HepG2 (cell line): ENCODE results near the gene NAP1L4. TPM values are rescaled to one million over a fixed set of nuclear protein-coding genes. Genes with fewer than 3 reads are reported as not detected.

Experiments
- ATAC-seq: fragments of 200-7000 bp; cut with Tn5 transposase; 3 replicates; pipeline ENCODE4 v1.9.1; 2020; ENCODE audit warnings: mild to moderate bottlenecking, moderate library complexity
- BruUV-seq: library from RNA; stranded (reverse); fragments of 400-500 nt; replicated peaks from 2 replicates; lab custom pipeline; 2021; lab: Mats Ljungman, UMichigan
- CTCF ChIA-PET: fragments of 300-600 bp; formaldehyde crosslinking; extraction: SDS; loops from one replicate; lab custom pipeline; 2021; ENCODE audit warnings: low total read pairs, inconsistent platforms, low intra/inter-chr PET ratio; lab: Yijun Ruan, JAX
- POLR2A ChIA-PET: fragments of 350-600 bp; sonication (Branson Sonifier 250); formaldehyde crosslinking; loops from one replicate; lab custom pipeline; 2020; ENCODE audit warnings: antibody characterized with exemption, inconsistent platforms; lab: Yijun Ruan, JAX
- DNase-seq: peaks from one replicate; pipeline ENCODE4 v3.0.0-alpha.2; 2015; ENCODE audit warnings: low spot score
- FAIRE-seq: peaks from 3 replicates; lab custom pipeline; 2011; peaks lifted over from hg19 to GRCh38; lab: Jason Lieb, UNC
- H2AFZ ChIP-seq: one replicate; pipeline ENCODE4 v1.6.1; 2011; ENCODE audit warnings: low read length, inconsistent platforms
- H3K27ac ChIP-seq: fragments of 300-600 bp; 3 replicates; pipeline ENCODE4 v1.8.0; 2011; ENCODE audit warnings: mixed run types, mild to moderate bottlenecking, mixed read lengths, low read length, inconsistent platforms; ENCODE audit not compliant: insufficient read depth; ENCODE audit errors: extremely low read length
- H3K27me3 ChIP-seq, 2 experiments: fragments of 200-600 bp in 1 of 2; 2 replicates in 1 of 2; 3 replicates in 1 of 2; pipeline versions ENCODE4 v1.6.0 to v1.8.0; 2011; ENCODE audit warnings: low read length in 2 of 2, mild to moderate bottlenecking in 2 of 2, moderate library complexity in 2 of 2, inconsistent platforms in 1 of 2; ENCODE audit not compliant: insufficient read depth in 2 of 2, control insufficient read depth in 1 of 2
- H3K36me3 ChIP-seq, 2 experiments: fragments of 200-600 bp in 1 of 2; replicated peaks in 1 of 2; 2 replicates in 1 of 2; 3 replicates in 1 of 2; pipeline versions ENCODE4 v1.5.1 to v1.8.0; 2011; ENCODE audit warnings: low read length in 2 of 2, inconsistent platforms in 1 of 2; ENCODE audit not compliant: insufficient read depth in 2 of 2, control insufficient read depth in 1 of 2
- H3K4me1 ChIP-seq: 2 replicates; pipeline ENCODE4 v1.5.1; 2012; ENCODE audit warnings: low read length, inconsistent platforms; ENCODE audit not compliant: insufficient read depth
- H3K4me2 ChIP-seq: 2 replicates; pipeline ENCODE4 v1.6.0; 2011; ENCODE audit warnings: low read depth, low read length, inconsistent platforms
- H3K4me3 ChIP-seq, 3 experiments: fragments of 200-600 bp in 1 of 3; sonication (generic), shearing (Covaris generic) in 1 of 3; replicated peaks in 1 of 3; 2 replicates each; pipeline ENCODE4 v1.5.1; 2011 to 2016; ENCODE audit warnings: low read length in 3 of 3, inconsistent platforms in 2 of 3, low read depth in 2 of 3, mild to moderate bottlenecking in 2 of 3, control low read depth in 1 of 3, mixed read lengths in 1 of 3; ENCODE audit not compliant: insufficient read depth in 1 of 3
- H3K79me2 ChIP-seq: one replicate; pipeline ENCODE4 v1.6.1; 2011; ENCODE audit warnings: low read length, inconsistent platforms; ENCODE audit not compliant: insufficient read depth
- H3K9ac ChIP-seq: 2 replicates; pipeline ENCODE4 v1.6.0; 2011; ENCODE audit warnings: mild to moderate bottlenecking, low read depth, low read length, inconsistent platforms; ENCODE audit not compliant: insufficient read depth
- H3K9me3 ChIP-seq: 2 replicates; pipeline ENCODE4 v1.5.1; 2012; ENCODE audit warnings: mild to moderate bottlenecking, low read length
- H4K20me1 ChIP-seq: 2 replicates; pipeline ENCODE4 v1.6.0; 2011; ENCODE audit warnings: inconsistent platforms, mild to moderate bottlenecking, low read length, moderate library complexity; ENCODE audit not compliant: insufficient read depth
- AGO2 ChIP-seq: fragments of 200-400 bp; formaldehyde crosslinking; optimal IDR thresholded peaks from 2 replicates; pipeline ENCODE3; 2017; ENCODE audit warnings: mild to moderate bottlenecking, low read depth, low read length, moderate library complexity
- ATAD3A ChIP-seq: sonication (generic); formaldehyde crosslinking; IDR thresholded peaks from 2 replicates; pipeline ENCODE4 v1.4.0; 2020; ENCODE audit warnings: missing genetic modification reagents
- CENPT ChIP-seq: sonication (generic); formaldehyde crosslinking; IDR thresholded peaks from 2 replicates; pipeline ENCODE4 v1.8.0; 2022; ENCODE audit warnings: low read depth, mild to moderate bottlenecking, moderate library complexity, missing genetic modification reagents
- ETV5 ChIP-seq: IDR thresholded peaks from 2 replicates; pipeline ENCODE4 v1.6.1; 2018; ENCODE audit warnings: missing biosample characterization, missing genetic modification reagents, inconsistent platforms, borderline replicate concordance
- GPN1 ChIP-seq: sonication (generic); formaldehyde crosslinking; IDR thresholded peaks from 2 replicates; pipeline ENCODE4 v1.5.1; 2020; ENCODE audit warnings: missing genetic modification reagents, borderline replicate concordance
- HOXA9 ChIP-seq: sonication (generic); formaldehyde crosslinking; IDR thresholded peaks from 2 replicates; pipeline ENCODE4 v1.8.1; 2022; ENCODE audit warnings: missing genetic modification reagents, mild to moderate bottlenecking, moderate library complexity, borderline replicate concordance
- KAT7 ChIP-seq: IDR thresholded peaks from 2 replicates; pipeline ENCODE4 v1.6.1; 2018; ENCODE audit warnings: borderline replicate concordance, missing compliant biosample characterization
- MIER2 ChIP-seq: IDR thresholded peaks from 2 replicates; pipeline ENCODE4 v1.6.1; 2016; ENCODE audit warnings: missing biosample characterization, missing genetic modification reagents
- NFKB2 ChIP-seq: sonication (generic); formaldehyde crosslinking; IDR thresholded peaks from 2 replicates; pipeline ENCODE4 v1.4.0; 2020; ENCODE audit warnings: missing genetic modification reagents, borderline replicate concordance
- RFX1 ChIP-seq: fragments of 450-650 bp; IDR thresholded peaks from 2 replicates; pipeline ENCODE4 v1.6.1; 2017
- SOX6 ChIP-seq, 2 experiments: fragments of 450-650 bp in 1 of 2; sonication (generic) in 1 of 2; formaldehyde crosslinking in 1 of 2; IDR thresholded peaks; 2 replicates each; pipeline versions ENCODE4 v1.4.0 to v1.6.1; 2017 to 2020; ENCODE audit warnings: antibody characterized with exemption in 1 of 2, mild to moderate bottlenecking in 1 of 2, missing genetic modification reagents in 1 of 2
- SP5 ChIP-seq: IDR thresholded peaks from 2 replicates; pipeline ENCODE4 v1.6.1; 2016; ENCODE audit warnings: low read depth, borderline replicate concordance
- ZNF331 ChIP-seq: sonication (generic); formaldehyde crosslinking; IDR thresholded peaks from 2 replicates; pipeline ENCODE4 v1.4.0; 2020; ENCODE audit warnings: missing genetic modification reagents
- ZNF556 ChIP-seq: sonication (generic); formaldehyde crosslinking; IDR thresholded peaks from 2 replicates; pipeline ENCODE4 v1.4.0; 2020; ENCODE audit warnings: mild to moderate bottlenecking, missing genetic modification reagents, borderline replicate concordance
- ZNF841 ChIP-seq: sonication (generic); formaldehyde crosslinking; IDR thresholded peaks from 2 replicates; pipeline ENCODE4 v1.8.1; 2023; ENCODE audit warnings: missing genetic modification reagents, borderline replicate concordance
- ZNF891 ChIP-seq: sonication (generic); formaldehyde crosslinking; IDR thresholded peaks from 2 replicates; pipeline ENCODE4 v1.5.0; 2020; ENCODE audit warnings: mild to moderate bottlenecking, missing genetic modification reagents
- ZSCAN20 ChIP-seq: sonication (generic); formaldehyde crosslinking; IDR thresholded peaks from 2 replicates; pipeline ENCODE4 v1.4.0; 2020; ENCODE audit warnings: missing genetic modification reagents, mild to moderate bottlenecking, borderline replicate concordance
- WGBS: methylation state at CpG from one replicate; pipeline ENCODE4 v1.1.6; 2017; ENCODE audit warnings: low lambda C conversion rate; 5-methylcytosine and 5-hydroxymethylcytosine counted together
- in situ Hi-C: cut with HindIII; loops from 2 replicates; pipeline ENCODE4 v1.10.0; 2017; ENCODE audit warnings: low pct_unique_long_range_greater_than_20kb; ENCODE audit not compliant: extremely low pct_ligation_motif_present
- intact Hi-C: fragments of 100-400 bp; cut with micrococcal nuclease; formaldehyde crosslinking; loops from one replicate; pipeline ENCODE4 v1.10.0; 2022; ENCODE audit not compliant: unreplicated experiment
- polyA plus RNA-seq, 8 experiments: library from polyadenylated mRNA; depleted of rRNA in 3 of 8; stranded (reverse) in 7 of 8; unstranded in 1 of 8; fragments of >200 nt; fragmentation: Illumina TruSeq in 4 of 8; extraction: Trizol in 4 of 8; gene quantifications; 2 replicates each; pipeline versions ENCODE4 v1.2.1 to v1.2.3, GENCODE V29; 2011 to 2016; ENCODE audit warnings: low read depth in 4 of 8, missing spikeins in 1 of 8, mixed read lengths in 1 of 8; ENCODE audit not compliant: insufficient read depth in 1 of 8
- total RNA-seq, 5 experiments: library from RNA; depleted of rRNA; stranded (reverse); fragments of >200 nt; fragmentation: Illumina TruSeq; extraction: Trizol; gene quantifications; 2 replicates each; pipeline ENCODE4 v1.2.3, GENCODE V29; 2016; ENCODE audit warnings: low read depth in 1 of 5
- TF ChIP-seq, protein P1 (sequence below): sonication (generic); formaldehyde crosslinking; IDR thresholded peaks from 2 replicates; pipeline ENCODE4 v1.5.1; 2020; ENCODE audit warnings: mild to moderate bottlenecking, missing genetic modification reagents, moderate library complexity

NAP1L4 gene
- total and polyA plus RNA-seq, 2 of the 13 experiments (the other 11 are each of a cell fraction or from before 2014, with no cell fraction given): 64.0 to 186 TPM

DNA sequence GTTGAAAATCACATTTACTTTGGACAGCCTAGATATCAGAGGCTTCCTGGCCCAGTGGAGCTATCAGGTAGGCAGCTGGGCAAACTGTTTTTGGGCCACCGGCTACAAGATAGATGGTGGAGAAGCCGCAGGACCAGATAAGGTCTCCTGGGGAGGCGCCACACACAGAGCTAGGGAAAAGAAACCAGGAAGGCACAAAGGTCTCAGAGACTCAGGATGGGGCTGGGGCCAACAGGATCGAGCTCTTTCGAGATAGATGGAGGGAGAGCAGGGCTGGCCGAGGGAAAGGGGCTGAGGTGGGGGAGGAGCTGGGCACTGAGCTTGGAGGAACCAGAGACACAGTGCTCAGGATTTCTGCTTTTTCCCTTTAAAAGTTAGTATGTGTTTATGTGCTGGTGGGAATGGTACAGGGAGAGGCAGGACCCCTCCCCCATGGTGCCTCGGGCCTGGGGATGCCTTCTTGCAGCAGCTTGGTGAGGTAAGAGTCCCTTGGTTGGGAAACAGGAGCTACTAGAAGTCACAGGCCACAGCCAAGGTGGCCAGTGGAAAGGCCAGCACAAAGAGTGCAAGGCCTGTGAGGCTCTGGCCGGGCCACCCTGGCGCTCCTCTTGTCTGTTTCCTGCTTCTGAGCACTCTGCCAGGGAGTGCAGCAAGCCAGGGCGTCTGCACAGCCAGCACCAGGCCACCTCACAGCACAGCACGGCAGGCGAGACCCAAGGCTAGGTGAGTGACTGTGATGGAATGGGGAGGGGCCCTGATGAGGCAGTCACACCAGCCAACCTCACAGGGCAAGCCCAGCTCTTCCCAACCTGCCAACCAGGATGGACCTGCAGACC, 11.5 kb upstream of the NAP1L4 start:
- no TSS peak for BruUV-seq
- ChIA-PET CTCF (no interaction called here), POLR2A (no interaction called here)
- H4K20me1 ChIP-seq: no peaks in the 10 kb centered on the region
- no peak overlapping the region for H3K4me3 ChIP-seq
- FAIRE-seq (no peak), DNase-seq (no peak), ATAC-seq (no peak)
- no peak overlapping the region for H3K27ac ChIP-seq
- H3K4me2 ChIP-seq: no peak overlapping the region
- no peaks in the 10 kb centered on the region for H3K4me1 ChIP-seq
- TF ChIP-seq AGO2: peak; percentile 17
- no peak for TF ChIP-seq ZNF891 (CRISPR knock-in tag)
- H3K9me3 ChIP-seq: no peaks in the 10 kb centered on the region
- H3K27me3 ChIP-seq: no peaks in the 10 kb centered on the region; a peak in 1 of 5 replicates
- peaks cover 27 to 58% of the 10 kb centered on the region in 2 experiments; a peak in 4 of 5 replicates for H3K36me3 ChIP-seq
- in situ Hi-C loops (no loop called here), intact Hi-C loops (no loop called here)
- H2AFZ ChIP-seq: no peak overlapping the region
- H3K79me2 ChIP-seq: no peaks in the 10 kb centered on the region
- no peak overlapping the region for H3K9ac ChIP-seq
- 94% methylated on average over 7 of the region's 12 CpGs for WGBS

DNA sequence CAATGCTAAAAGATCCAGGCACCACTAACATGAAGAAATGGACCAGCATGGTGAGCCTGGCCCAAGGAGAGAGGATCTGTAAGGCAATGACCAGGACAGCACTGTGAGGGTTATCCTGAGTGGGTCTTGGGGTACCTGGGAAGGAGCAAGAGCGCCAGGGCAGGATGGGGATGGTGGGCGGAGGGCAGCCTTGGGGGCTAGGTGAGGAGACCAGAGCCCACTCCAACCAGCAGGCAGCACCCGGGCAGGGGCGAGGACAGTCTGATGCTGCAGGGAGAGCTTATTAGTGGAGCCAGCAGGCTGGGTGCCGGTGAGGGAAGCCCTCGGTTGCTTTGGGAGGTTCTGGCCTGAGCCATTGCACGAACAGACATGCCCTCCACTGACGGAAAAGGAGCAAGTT, 10.7 kb upstream of the NAP1L4 start:
- POLR2A ChIA-PET: no interaction called here
- Histone ChIP-seq H3K9me3 (no peaks in the 10 kb centered on the region), H3K27ac (no peak overlapping the region), H3K27me3 (no peaks in the 10 kb centered on the region; a peak in 1 of 5 replicates), H3K4me3 (no peak overlapping the region), H3K79me2 (no peaks in the 10 kb centered on the region), H3K9ac (no peak overlapping the region), H2AFZ (no peak overlapping the region), H3K4me2 (no peak overlapping the region), H3K36me3 (peaks cover 27 to 56% of the 10 kb centered on the region in 2 experiments; a peak in 4 of 5 replicates), H3K4me1 (no peaks in the 10 kb centered on the region), H4K20me1 (no peaks in the 10 kb centered on the region)
- 96% methylated on average over 7 of the region's 8 CpGs for WGBS
- in situ Hi-C loops: no loop called here
- intact Hi-C loops: no loop called here
- no peak for ATAC-seq
- no peak for FAIRE-seq
- DNase-seq: no peak
- no TSS peak for BruUV-seq
- CTCF ChIA-PET: no interaction called here
- no peak for TF ChIP-seq KAT7 (CRISPR knock-in tag)
- TF ChIP-seq ZSCAN20 (CRISPR knock-in tag): no peak
- TF ChIP-seq ETV5 (CRISPR knock-in tag): no peak
- TF ChIP-seq, protein P1, sequence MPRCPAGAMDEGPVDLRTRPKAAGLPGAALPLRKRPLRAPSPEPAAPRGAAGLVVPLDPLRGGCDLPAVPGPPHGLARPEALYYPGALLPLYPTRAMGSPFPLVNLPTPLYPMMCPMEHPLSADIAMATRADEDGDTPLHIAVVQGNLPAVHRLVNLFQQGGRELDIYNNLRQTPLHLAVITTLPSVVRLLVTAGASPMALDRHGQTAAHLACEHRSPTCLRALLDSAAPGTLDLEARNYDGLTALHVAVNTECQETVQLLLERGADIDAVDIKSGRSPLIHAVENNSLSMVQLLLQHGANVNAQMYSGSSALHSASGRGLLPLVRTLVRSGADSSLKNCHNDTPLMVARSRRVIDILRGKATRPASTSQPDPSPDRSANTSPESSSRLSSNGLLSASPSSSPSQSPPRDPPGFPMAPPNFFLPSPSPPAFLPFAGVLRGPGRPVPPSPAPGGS: no peak
- no peak for TF ChIP-seq RFX1
- no peak for TF ChIP-seq SP5 (CRISPR knock-in tag)
- TF ChIP-seq ZNF841 (CRISPR knock-in tag): no peak
- TF ChIP-seq GPN1: no peak
- TF ChIP-seq NFKB2 (CRISPR knock-in tag): no peak
- no peak for TF ChIP-seq CENPT (CRISPR knock-in tag)
- TF ChIP-seq ZNF331 (CRISPR knock-in tag): no peak
- no peak for TF ChIP-seq ATAD3A (CRISPR knock-in tag)
- no peak for TF ChIP-seq HOXA9 (CRISPR knock-in tag)
- no peak for TF ChIP-seq MIER2 (CRISPR knock-in tag)
- TF ChIP-seq SOX6 (IDR thresholded peaks at IDR 0.05): no peak
- TF ChIP-seq SOX6 (CRISPR knock-in tag; IDR thresholded peaks at IDR 0.05): no peak
- TF ChIP-seq ZNF556 (CRISPR knock-in tag): no peak
